ENCODE measurements around the gene RPL7L1. TPM values are rescaled to one million over a fixed set of nuclear protein-coding genes. Genes with fewer than 3 reads are reported as not detected.
A peak's percentile ranks its signal among the peaks of the same experiment; 100 is the strongest.
"Not testable (repeated sequence)": the region's sequence is repeated elsewhere in the genome, so short reads cannot be mapped to it uniquely, and the experiment has no call there.

The RPL7L1 gene
- total RNA-seq, 1 donor from 2014 or later: 64.9 TPM

GRCh38 chr6:42870145-42870936, 9.1 kb upstream of the RPL7L1 start:
- DNase-seq: no peak
- H3K4me3 ChIP-seq: no peak overlapping the region
- TF ChIP-seq CTCF (IDR thresholded peaks at IDR 0.05): no peak
- H3K27ac ChIP-seq: no peak overlapping the region
- no peaks in the 10 kb centered on the region for H3K4me1 ChIP-seq
- ATAC-seq: no peak
- no peaks in the 10 kb centered on the region for H3K27me3 ChIP-seq
- peaks cover 38% of the 10 kb centered on the region for H3K36me3 ChIP-seq
- intact Hi-C loops (cut with DNase I): loop anchor here (10.0 kb wide), 1 partner anchor 206 kb away; no protein-coding TSS in a partner anchor
- H3K9me3 ChIP-seq: no peaks in the 10 kb centered on the region

- DNase-seq (no peak), ATAC-seq (no peak)
- Histone ChIP-seq H3K27me3 (no peaks in the 10 kb centered on the region), H3K27ac (no peak overlapping the region), H3K4me3 (no peak overlapping the region), H3K36me3 (peaks cover 24% of the 10 kb centered on the region), H3K9me3 (no peaks in the 10 kb centered on the region), H3K4me1 (no peaks in the 10 kb centered on the region)
- intact Hi-C loops (cut with DNase I): loop anchor here (10.0 kb wide), 1 partner anchor 207 kb away; no protein-coding TSS in a partner anchor
- no peak for TF ChIP-seq CTCF (IDR thresholded peaks at IDR 0.05)
Measured at GRCh38 chr6:42871711-42872110, 7.7 kb upstream of the RPL7L1 start.

- Histone ChIP-seq H3K27me3 (no peaks in the 10 kb centered on the region), H3K4me1 (no peaks in the 10 kb centered on the region), H3K9me3 (no peaks in the 10 kb centered on the region), H3K4me3 (no peak overlapping the region), H3K27ac (no peak overlapping the region), H3K36me3 (peaks cover 11% of the 10 kb centered on the region)
- no peak for TF ChIP-seq CTCF (IDR thresholded peaks at IDR 0.05)
- DNase-seq (no peak), ATAC-seq (no peak)
- intact Hi-C loops (cut with DNase I): loop anchor here (10.0 kb wide), 1 partner anchor 209 kb away; no protein-coding TSS in a partner anchor
Measured at GRCh38 chr6:42873313-42873712, 6.1 kb upstream of the RPL7L1 start.

- DNase-seq (no peak), ATAC-seq (no peak)
- intact Hi-C loops (cut with DNase I): loop anchor here (10.0 kb wide), 1 partner anchor 213 kb away; no protein-coding TSS in a partner anchor
- TF ChIP-seq CTCF (IDR thresholded peaks at IDR 0.05): no peak
- peak overlapping the region; percentile 60 for H3K27ac ChIP-seq
- no peaks in the 10 kb centered on the region for H3K9me3 ChIP-seq
- no peak overlapping the region for H3K4me3 ChIP-seq
- H3K36me3 ChIP-seq: peaks cover 19% of the 10 kb centered on the region
- H3K4me1 ChIP-seq: peaks cover 15% of the 10 kb centered on the region
- no peaks in the 10 kb centered on the region for H3K27me3 ChIP-seq
Measured at GRCh38 chr6:42877695-42878094, 1.7 kb upstream of the RPL7L1 start.

- Histone ChIP-seq H3K4me3 (peak overlapping the region; percentile 87), H3K36me3 (peaks cover 46% of the 10 kb centered on the region), H3K4me1 (peaks cover 15% of the 10 kb centered on the region), H3K27ac (peak overlapping the region; percentile 99)
- DNase-seq; H3K27me3 ChIP-seq; ATAC-seq; H3K9me3 ChIP-seq; intact Hi-C loops (cut with DNase I): not testable (repeated sequence)
Measured at GRCh38 chr6:42880240-42880817, 913 bp downstream of the RPL7L1 start.

GRCh38 chr6:42880871-42881270, 1.5 kb downstream of the RPL7L1 start:
- intact Hi-C loops (cut with DNase I); DNase-seq: not testable (repeated sequence)
- peak overlapping the region; percentile 99 for H3K27ac ChIP-seq

More at GRCh38 chr6:42880871-42881270, 1.5 kb downstream of the RPL7L1 start:
- peaks cover 15% of the 10 kb centered on the region for H3K4me1 ChIP-seq
- H3K27me3 ChIP-seq, H3K9me3 ChIP-seq, ATAC-seq: not testable (repeated sequence)
- H3K4me3 ChIP-seq: peak overlapping the region; percentile 87
- H3K36me3 ChIP-seq: peaks cover 51% of the 10 kb centered on the region

Data from upper lobe of right lung (tissue), 1 donor.